ENCODE measurements around the gene AHRR. TPM values are rescaled to one million over a fixed set of nuclear protein-coding genes. Genes with fewer than 3 reads are reported as not detected.

Gene AHRR
- total and polyA plus RNA-seq, 2 experiments from 2014 or later = 0.27 to 1.8 TPM

GRCh38 chr5:406041-406440, 84.5 kb downstream of the AHRR start:
- H4K20me1 ChIP-seq (replicated peaks; ENCODE audit: insufficient read depth) = no peaks in the 10 kb centered on the region
- H3K79me2 ChIP-seq (replicated peaks; ENCODE audit: insufficient read depth) = no peaks in the 10 kb centered on the region
- ATAC-seq (no peak), DNase-seq (ENCODE audit: low spot score) (no peak)
- no peaks in the 10 kb centered on the region for H3K36me3 ChIP-seq (ENCODE audit: insufficient read depth)
- H3K27me3 ChIP-seq (ENCODE audit: insufficient read depth) = no peaks in the 10 kb centered on the region
- no peak overlapping the region for H3K4me3 Mint-ChIP-seq
- no peak overlapping the region for H3K27ac ChIP-seq (ENCODE audit: low read depth)
- H3K4me3 ChIP-seq = no peak overlapping the region
- peaks cover 11% of the 10 kb centered on the region for H3K27me3 Mint-ChIP-seq (ENCODE audit: insufficient read depth, low read depth, poor library complexity)
- no peaks in the 10 kb centered on the region for H3K4me1 ChIP-seq (ENCODE audit: insufficient read depth)
- H3K36me3 Mint-ChIP-seq (ENCODE audit: low read depth) = no peaks in the 10 kb centered on the region
- TF ChIP-seq POLR2AphosphoS5 (IDR thresholded peaks at IDR 0.05; ENCODE audit: low read depth) (no peak), REST (IDR thresholded peaks at IDR 0.05; ENCODE audit: unreplicated experiment) (no peak), CREB1 (CRISPR knock-in tag; IDR thresholded peaks at IDR 0.05; ENCODE audit: low read depth) (no peak), STAT1 (IDR thresholded peaks at IDR 0.05; ENCODE audit: unreplicated experiment) (no peak), EZH2 (IDR thresholded peaks at IDR 0.05; ENCODE audit: low read depth, unreplicated experiment) (no peak), NANOG (IDR thresholded peaks at IDR 0.05; ENCODE audit: borderline replicate concordance) (no peak), ZNF114 (CRISPR knock-in tag; IDR thresholded peaks at IDR 0.05) (no peak), ZNF331 (CRISPR knock-in tag; IDR thresholded peaks at IDR 0.05; ENCODE audit: low read depth) (no peak)
- TF ChIP-seq, protein P1, sequence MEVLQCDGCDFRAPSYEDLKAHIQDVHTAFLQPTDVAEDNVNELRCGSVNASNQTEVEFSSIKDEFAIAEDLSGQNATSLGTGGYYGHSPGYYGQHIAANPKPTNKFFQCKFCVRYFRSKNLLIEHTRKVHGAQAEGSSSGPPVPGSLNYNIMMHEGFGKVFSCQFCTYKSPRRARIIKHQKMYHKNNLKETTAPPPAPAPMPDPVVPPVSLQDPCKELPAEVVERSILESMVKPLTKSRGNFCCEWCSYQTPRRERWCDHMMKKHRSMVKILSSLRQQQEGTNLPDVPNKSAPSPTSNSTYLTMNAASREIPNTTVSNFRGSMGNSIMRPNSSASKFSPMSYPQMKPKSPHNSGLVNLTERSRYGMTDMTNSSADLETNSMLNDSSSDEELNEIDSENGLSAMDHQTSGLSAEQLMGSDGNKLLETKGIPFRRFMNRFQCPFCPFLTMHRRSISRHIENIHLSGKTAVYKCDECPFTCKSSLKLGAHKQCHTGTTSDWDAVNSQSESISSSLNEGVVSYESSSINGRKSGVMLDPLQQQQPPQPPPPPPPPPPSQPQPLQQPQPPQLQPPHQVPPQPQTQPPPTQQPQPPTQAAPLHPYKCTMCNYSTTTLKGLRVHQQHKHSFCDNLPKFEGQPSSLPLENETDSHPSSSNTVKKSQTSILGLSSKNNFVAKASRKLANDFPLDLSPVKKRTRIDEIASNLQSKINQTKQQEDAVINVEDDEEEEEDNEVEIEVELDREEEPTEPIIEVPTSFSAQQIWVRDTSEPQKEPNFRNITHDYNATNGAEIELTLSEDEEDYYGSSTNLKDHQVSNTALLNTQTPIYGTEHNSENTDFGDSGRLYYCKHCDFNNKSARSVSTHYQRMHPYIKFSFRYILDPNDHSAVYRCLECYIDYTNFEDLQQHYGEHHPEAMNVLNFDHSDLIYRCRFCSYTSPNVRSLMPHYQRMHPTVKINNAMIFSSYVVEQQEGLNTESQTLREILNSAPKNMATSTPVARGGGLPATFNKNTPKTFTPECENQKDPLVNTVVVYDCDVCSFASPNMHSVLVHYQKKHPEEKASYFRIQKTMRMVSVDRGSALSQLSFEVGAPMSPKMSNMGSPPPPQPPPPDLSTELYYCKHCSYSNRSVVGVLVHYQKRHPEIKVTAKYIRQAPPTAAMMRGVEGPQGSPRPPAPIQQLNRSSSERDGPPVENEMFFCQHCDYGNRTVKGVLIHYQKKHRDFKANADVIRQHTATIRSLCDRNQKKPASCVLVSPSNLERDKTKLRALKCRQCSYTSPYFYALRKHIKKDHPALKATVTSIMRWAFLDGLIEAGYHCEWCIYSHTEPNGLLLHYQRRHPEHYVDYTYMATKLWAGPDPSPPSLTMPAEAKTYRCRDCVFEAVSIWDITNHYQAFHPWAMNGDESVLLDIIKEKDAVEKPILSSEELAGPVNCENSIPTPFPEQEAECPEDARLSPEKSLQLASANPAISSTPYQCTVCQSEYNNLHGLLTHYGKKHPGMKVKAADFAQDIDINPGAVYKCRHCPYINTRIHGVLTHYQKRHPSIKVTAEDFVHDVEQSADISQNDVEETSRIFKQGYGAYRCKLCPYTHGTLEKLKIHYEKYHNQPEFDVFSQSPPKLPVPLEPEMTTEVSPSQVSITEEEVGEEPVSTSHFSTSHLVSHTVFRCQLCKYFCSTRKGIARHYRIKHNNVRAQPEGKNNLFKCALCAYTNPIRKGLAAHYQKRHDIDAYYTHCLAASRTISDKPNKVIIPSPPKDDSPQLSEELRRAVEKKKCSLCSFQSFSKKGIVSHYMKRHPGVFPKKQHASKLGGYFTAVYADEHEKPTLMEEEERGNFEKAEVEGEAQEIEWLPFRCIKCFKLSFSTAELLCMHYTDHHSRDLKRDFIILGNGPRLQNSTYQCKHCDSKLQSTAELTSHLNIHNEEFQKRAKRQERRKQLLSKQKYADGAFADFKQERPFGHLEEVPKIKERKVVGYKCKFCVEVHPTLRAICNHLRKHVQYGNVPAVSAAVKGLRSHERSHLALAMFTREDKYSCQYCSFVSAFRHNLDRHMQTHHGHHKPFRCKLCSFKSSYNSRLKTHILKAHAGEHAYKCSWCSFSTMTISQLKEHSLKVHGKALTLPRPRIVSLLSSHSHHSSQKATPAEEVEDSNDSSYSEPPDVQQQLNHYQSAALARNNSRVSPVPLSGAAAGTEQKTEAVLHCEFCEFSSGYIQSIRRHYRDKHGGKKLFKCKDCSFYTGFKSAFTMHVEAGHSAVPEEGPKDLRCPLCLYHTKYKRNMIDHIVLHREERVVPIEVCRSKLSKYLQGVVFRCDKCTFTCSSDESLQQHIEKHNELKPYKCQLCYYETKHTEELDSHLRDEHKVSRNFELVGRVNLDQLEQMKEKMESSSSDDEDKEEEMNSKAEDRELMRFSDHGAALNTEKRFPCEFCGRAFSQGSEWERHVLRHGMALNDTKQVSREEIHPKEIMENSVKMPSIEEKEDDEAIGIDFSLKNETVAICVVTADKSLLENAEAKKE (CRISPR knock-in tag; IDR thresholded peaks at IDR 0.05) = no peak
- H3K9me2 ChIP-seq (ENCODE audit: insufficient read depth) = 0 out of 2 replicates have a peak, but pooled peaks cover 4% of the 10 kb centered on the region
- 0 out of 3 replicates have a peak, but pooled peaks cover 3% of the 10 kb centered on the region for H3K9me3 Mint-ChIP-seq
- peaks cover under 1% of the 10 kb centered on the region; the same call in 2 of the 3 replicates for H3K4me1 Mint-ChIP-seq
- H3K27ac Mint-ChIP-seq = no peak overlapping the region
- H3F3A ChIP-seq (replicated peaks; ENCODE audit: low read depth) = no peaks in the 10 kb centered on the region
- no peak overlapping the region for H2AFZ ChIP-seq
- H3K4me2 ChIP-seq = no peak overlapping the region
